ENCODE data around the gene CNTFR.
A peak's percentile ranks its signal among the peaks of the same experiment; 100 is the strongest.

The CNTFR gene

DNA sequence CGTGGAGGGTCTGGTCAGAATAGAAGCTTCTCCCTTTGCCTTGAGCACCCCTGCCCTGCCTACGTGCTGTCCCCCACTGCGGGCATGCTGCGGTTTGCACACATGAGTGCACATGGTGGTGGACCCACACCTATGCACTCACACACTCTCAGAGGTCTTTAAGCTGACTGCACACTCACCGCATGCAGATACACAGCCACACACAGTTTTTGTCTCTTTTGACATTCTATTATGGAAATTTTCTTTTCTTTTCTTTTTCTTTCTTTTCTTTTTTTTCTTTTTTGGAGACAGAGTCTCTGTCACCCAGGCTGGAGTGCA lies 39.9 kb upstream of the CNTFR start:
- TF ChIP-seq, protein P1, sequence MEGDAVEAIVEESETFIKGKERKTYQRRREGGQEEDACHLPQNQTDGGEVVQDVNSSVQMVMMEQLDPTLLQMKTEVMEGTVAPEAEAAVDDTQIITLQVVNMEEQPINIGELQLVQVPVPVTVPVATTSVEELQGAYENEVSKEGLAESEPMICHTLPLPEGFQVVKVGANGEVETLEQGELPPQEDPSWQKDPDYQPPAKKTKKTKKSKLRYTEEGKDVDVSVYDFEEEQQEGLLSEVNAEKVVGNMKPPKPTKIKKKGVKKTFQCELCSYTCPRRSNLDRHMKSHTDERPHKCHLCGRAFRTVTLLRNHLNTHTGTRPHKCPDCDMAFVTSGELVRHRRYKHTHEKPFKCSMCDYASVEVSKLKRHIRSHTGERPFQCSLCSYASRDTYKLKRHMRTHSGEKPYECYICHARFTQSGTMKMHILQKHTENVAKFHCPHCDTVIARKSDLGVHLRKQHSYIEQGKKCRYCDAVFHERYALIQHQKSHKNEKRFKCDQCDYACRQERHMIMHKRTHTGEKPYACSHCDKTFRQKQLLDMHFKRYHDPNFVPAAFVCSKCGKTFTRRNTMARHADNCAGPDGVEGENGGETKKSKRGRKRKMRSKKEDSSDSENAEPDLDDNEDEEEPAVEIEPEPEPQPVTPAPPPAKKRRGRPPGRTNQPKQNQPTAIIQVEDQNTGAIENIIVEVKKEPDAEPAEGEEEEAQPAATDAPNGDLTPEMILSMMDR (IDR thresholded peaks at IDR 0.05; ENCODE audit: low read depth, low read length, missing control alignments) = no peak
- H3K36me3 ChIP-seq (replicated peaks) = no peaks in the 10 kb centered on the region
- H3K27ac ChIP-seq = no peak overlapping the region
- peaks cover 49% of the 10 kb centered on the region for H3K27me3 ChIP-seq (replicated peaks)
- H3K4me3 ChIP-seq (ENCODE audit: low read depth, low read length) = no peak overlapping the region
- in situ Hi-C loops (cut with HindIII; ENCODE audit: low pct_ligation_motif_present, low sequenced_read_pairs) = no loop called here
- no peak for DNase-seq

DNA sequence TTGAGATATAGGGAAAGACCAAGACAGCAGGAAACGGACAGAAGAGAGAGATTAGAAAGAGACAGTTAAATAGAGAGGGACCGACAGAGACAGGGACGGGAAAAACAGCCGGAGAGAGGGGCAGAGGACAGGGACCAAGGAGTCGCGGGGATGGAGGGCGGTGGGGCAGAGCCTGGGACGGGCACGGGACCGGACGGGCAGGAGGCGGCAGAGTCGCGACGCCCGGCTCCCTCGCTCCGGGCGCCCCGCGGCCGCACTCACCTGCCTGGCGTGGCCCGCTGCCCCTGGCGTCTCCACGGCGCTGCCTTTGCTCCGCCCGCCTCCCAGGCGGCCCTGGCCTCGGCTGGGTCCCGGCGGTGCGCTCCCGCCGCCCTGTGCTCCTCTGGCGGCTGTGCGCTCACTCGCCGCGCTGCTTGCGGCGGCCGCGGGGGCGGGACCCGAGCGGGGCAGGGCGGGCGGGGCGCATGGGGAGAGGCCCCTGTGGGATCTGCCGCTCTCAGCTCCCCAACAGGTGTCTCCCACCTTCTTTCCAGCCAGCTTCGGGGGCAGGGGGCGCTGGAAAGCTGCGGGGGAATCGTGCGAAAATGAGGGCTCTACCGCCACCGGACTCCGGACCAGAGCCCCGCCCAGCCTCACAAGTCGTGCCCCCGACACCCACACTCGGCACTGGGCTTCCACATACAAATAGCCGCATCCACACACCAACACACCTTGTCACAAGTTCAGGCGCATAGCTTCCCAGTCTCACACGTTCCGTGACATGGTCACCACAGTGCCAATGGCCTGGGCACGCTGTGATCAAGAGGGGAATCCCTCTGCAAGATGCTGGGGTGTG lies 39.3 kb upstream of the CNTFR start, which contains the start of gene ARID3C:
Gene ARID3C (minus strand): TSS at position 411 of the 835 bp plus-strand sequence. CDS start 1,052 bp downstream, outside the sequence.
- Histone ChIP-seq H3K27ac (no peak within 1 kb of the TSS), H3K27me3 (replicated peaks) (peaks cover 55% of the 10 kb centered on the region), H3K4me3 (ENCODE audit: low read depth, low read length) (peak within 1 kb of the TSS; percentile 27), H3K36me3 (replicated peaks) (no peaks in the 10 kb centered on the region)
- TF ChIP-seq, protein P1 (IDR thresholded peaks at IDR 0.05; ENCODE audit: low read depth, low read length, missing control alignments) = no peak
- no peak for DNase-seq
- in situ Hi-C loops (cut with HindIII; ENCODE audit: low pct_ligation_motif_present, low sequenced_read_pairs) = no loop called here

- in situ Hi-C loops (cut with HindIII; ENCODE audit: low pct_ligation_motif_present, low sequenced_read_pairs) = no loop called here
- no peak for DNase-seq
- TF ChIP-seq, protein P1 (IDR thresholded peaks at IDR 0.05; ENCODE audit: low read depth, low read length, missing control alignments) = no peak
- Histone ChIP-seq H3K4me3 (ENCODE audit: low read depth, low read length) (no peak overlapping the region), H3K36me3 (replicated peaks) (no peaks in the 10 kb centered on the region), H3K27ac (no peak overlapping the region), H3K27me3 (replicated peaks) (peaks cover 63% of the 10 kb centered on the region)
Measured at GRCh38 chr9:34627716-34628655, 38.5 kb upstream of the CNTFR start.

GRCh38 chr9:34625186-34625486 lies 35.6 kb upstream of the CNTFR start:
- H3K27ac ChIP-seq = no peak overlapping the region
- no peaks in the 10 kb centered on the region for H3K36me3 ChIP-seq (replicated peaks)
- TF ChIP-seq, protein P1 (IDR thresholded peaks at IDR 0.05; ENCODE audit: low read depth, low read length, missing control alignments) = no peak
- H3K27me3 ChIP-seq (replicated peaks) = peaks cover 62% of the 10 kb centered on the region
- DNase-seq = no peak
- no peak overlapping the region for H3K4me3 ChIP-seq (ENCODE audit: low read depth, low read length)
- in situ Hi-C loops (cut with HindIII; ENCODE audit: low pct_ligation_motif_present, low sequenced_read_pairs) = no loop called here

GRCh38 chr9:34624475-34625185 lies 35.1 kb upstream of the CNTFR start:
- TF ChIP-seq, protein P1 (IDR thresholded peaks at IDR 0.05; ENCODE audit: low read depth, low read length, missing control alignments) = no peak
- no peak for DNase-seq
- in situ Hi-C loops (cut with HindIII; ENCODE audit: low pct_ligation_motif_present, low sequenced_read_pairs) = no loop called here
- no peak overlapping the region for H3K27ac ChIP-seq
- H3K4me3 ChIP-seq (ENCODE audit: low read depth, low read length) = no peak overlapping the region
- H3K36me3 ChIP-seq (replicated peaks) = no peaks in the 10 kb centered on the region
- H3K27me3 ChIP-seq (replicated peaks) = peaks cover 57% of the 10 kb centered on the region
